Brain microvascular endothelial cell (primary cell): ENCODE data around the gene CSF2RB.
"Not testable (repeated sequence)": the region's sequence is repeated elsewhere in the genome, so short reads cannot be mapped to it uniquely, and the experiment has no call there.

Source experiments
- DNase-seq: peaks from one replicate; pipeline ENCODE4 v3.0.0-alpha.2; 2020
- H3K27ac ChIP-seq: fragments of 250-450 bp; sonication (Bioruptor Pico); 2 replicates; pipeline ENCODE4 v1.5.1; 2020; ENCODE audit warnings: mild to moderate bottlenecking, moderate library complexity
- H3K27me3 ChIP-seq: fragments of 250-450 bp; sonication (Bioruptor Pico); replicated peaks from 2 replicates; pipeline ENCODE4 v1.5.1; 2020; ENCODE audit warnings: mild to moderate bottlenecking
- H3K36me3 ChIP-seq: fragments of 250-450 bp; sonication (Bioruptor Pico); replicated peaks from 2 replicates; pipeline ENCODE4 v1.5.1; 2020; ENCODE audit warnings: mild to moderate bottlenecking
- H3K4me3 ChIP-seq: 2 replicates; pipeline ENCODE4 v1.5.1; 2011; ENCODE audit warnings: low read depth, mild to moderate bottlenecking, control low read depth, low read length, moderate library complexity
- in situ Hi-C: cut with HindIII; loops from 2 replicates; pipeline ENCODE4 v1.10.0; 2017; ENCODE audit warnings: low sequenced_read_pairs, low pct_ligation_motif_present
- TF ChIP-seq, protein P1 (sequence below): IDR thresholded peaks from 2 replicates; pipeline ENCODE4 v1.5.1; 2011; ENCODE audit warnings: low read depth, mild to moderate bottlenecking, moderate library complexity, low read length, control low read depth, inconsistent platforms; ENCODE audit errors: missing control alignments

Gene CSF2RB

DNA sequence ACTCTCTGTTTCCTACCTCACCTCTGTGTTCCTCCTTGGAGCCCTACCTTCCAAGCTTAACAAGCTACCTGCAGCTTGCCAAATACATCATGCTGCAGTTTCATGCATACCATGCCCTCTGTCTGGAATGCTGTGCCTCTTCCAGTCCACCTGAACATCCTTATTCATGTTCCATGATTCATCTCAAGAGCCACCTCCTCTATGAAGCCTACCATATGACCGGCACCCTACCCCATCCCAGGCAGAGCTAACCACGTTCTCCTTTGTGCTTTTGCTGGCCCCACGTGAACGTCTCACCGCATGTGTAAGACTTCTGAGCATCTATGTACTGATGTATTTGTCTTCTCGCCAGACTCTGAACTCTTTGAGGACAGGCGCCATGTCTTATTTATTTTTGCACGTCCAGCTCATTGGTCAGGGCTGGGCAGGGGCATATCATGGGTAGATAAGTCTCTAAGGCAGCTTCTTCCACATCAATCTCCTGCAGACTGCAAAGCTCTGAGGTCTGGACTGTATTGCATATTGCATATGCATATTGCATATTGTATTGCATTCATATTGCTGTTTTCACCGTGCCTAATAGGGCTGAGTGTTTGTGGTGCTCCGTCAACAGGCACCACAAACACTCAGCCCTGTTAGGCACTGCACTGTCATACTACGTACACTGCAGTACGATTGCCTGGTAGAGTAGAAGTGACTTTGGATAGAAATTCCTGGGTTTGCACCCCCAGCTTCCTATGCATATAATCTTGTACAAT lies 74.8 kb downstream of the CSF2RB start:
- Histone ChIP-seq H3K27me3 (no peaks in the 10 kb centered on the region), H3K27ac (no peak overlapping the region), H3K4me3 (no peak overlapping the region), H3K36me3 (no peaks in the 10 kb centered on the region)
- in situ Hi-C loops = no loop called here
- no peak for DNase-seq
- TF ChIP-seq, protein P1, sequence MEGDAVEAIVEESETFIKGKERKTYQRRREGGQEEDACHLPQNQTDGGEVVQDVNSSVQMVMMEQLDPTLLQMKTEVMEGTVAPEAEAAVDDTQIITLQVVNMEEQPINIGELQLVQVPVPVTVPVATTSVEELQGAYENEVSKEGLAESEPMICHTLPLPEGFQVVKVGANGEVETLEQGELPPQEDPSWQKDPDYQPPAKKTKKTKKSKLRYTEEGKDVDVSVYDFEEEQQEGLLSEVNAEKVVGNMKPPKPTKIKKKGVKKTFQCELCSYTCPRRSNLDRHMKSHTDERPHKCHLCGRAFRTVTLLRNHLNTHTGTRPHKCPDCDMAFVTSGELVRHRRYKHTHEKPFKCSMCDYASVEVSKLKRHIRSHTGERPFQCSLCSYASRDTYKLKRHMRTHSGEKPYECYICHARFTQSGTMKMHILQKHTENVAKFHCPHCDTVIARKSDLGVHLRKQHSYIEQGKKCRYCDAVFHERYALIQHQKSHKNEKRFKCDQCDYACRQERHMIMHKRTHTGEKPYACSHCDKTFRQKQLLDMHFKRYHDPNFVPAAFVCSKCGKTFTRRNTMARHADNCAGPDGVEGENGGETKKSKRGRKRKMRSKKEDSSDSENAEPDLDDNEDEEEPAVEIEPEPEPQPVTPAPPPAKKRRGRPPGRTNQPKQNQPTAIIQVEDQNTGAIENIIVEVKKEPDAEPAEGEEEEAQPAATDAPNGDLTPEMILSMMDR = no peak

DNA sequence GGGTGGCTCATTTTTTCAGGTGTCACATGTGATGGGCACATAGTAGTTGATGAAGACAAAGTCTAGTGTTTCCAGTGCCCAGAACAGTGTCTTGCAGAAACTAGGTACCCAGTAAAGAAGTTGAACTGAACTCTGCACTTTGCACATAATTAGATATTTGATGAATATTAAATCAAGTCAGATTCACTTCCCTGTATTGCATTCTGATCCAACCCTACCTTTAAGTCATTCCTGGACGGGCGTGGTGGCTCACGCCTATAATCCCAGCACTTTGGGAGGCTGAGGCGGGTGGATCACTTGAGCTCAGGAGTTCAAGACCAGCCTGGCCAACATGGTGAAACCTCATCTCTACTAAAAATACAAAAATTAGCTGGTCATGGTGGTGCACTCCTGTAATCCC lies 75.6 kb downstream of the CSF2RB start:
- H3K4me3 ChIP-seq, H3K27me3 ChIP-seq, H3K27ac ChIP-seq, H3K36me3 ChIP-seq, in situ Hi-C loops, DNase-seq: not testable (repeated sequence)
